Neural cell (in vitro differentiated cells): ENCODE data around the gene TRIM59. TPM values are rescaled to one million over a fixed set of nuclear protein-coding genes. Genes with fewer than 3 reads are reported as not detected.

ENCODE experiments used
- H2AFZ ChIP-seq: fragments of 200-600, 300-800 bp; sonication (generic), shearing (Covaris generic); 2 replicates; pipeline ENCODE4 v1.6.0; 2014; ENCODE audit warnings: low read depth, mild to moderate bottlenecking, antibody characterized with exemption, low read length, moderate library complexity
- H3F3A ChIP-seq: fragments of 200-600 bp; shearing (Covaris generic); 2 replicates; pipeline ENCODE4 v1.6.1; 2016; ENCODE audit warnings: mild to moderate bottlenecking, moderate library complexity, mixed read lengths, antibody characterized with exemption, low read length; ENCODE audit not compliant: insufficient read depth, poor library complexity, severe bottlenecking
- H3K27ac ChIP-seq: fragments of 200-600, 300-800 bp; sonication (generic), shearing (Covaris generic); 2 replicates; pipeline ENCODE4 v1.5.1; 2014; ENCODE audit warnings: mild to moderate bottlenecking, low read length, moderate library complexity
- H3K27me3 ChIP-seq: fragments of 300-800, 200-600 bp; sonication (generic), shearing (Covaris generic); 2 replicates; pipeline ENCODE4 v1.6.0; 2014; ENCODE audit warnings: mild to moderate bottlenecking, low read depth, low read length, moderate library complexity; ENCODE audit not compliant: insufficient read depth
- H3K36me3 ChIP-seq: fragments of 300-800, 200-600 bp; sonication (generic), shearing (Covaris generic); 2 replicates; pipeline ENCODE4 v1.5.1; 2014; ENCODE audit warnings: mild to moderate bottlenecking, antibody characterized with exemption, low read length, moderate library complexity; ENCODE audit not compliant: insufficient read depth
- H3K4me2 ChIP-seq: fragments of 300-800, 200-600 bp; sonication (generic), shearing (Covaris generic); 2 replicates; pipeline ENCODE4 v1.6.0; 2014; ENCODE audit warnings: mild to moderate bottlenecking, low read length
- H3K4me3 ChIP-seq: fragments of 300-800, 200-600 bp; sonication (generic), shearing (Covaris generic); 2 replicates; pipeline ENCODE4 v1.5.1; 2014; ENCODE audit warnings: mild to moderate bottlenecking, low read length, moderate library complexity
- H3K79me2 ChIP-seq: fragments of 200-600 bp; shearing (Covaris generic); replicated peaks from 2 replicates; pipeline ENCODE4 v1.6.0; 2014; ENCODE audit warnings: mild to moderate bottlenecking, low read length, moderate library complexity; ENCODE audit not compliant: insufficient read depth
- H3K9ac ChIP-seq: fragments of 300-800, 200-600 bp; sonication (generic), shearing (Covaris generic); 2 replicates; pipeline ENCODE4 v1.6.1; 2016; ENCODE audit warnings: mild to moderate bottlenecking, low read length, mixed read lengths
- H3K9me2 ChIP-seq: fragments of 200-600 bp; shearing (Covaris generic); 2 replicates; pipeline ENCODE4 v1.6.1; 2016; ENCODE audit warnings: mild to moderate bottlenecking, low read length, mixed read lengths; ENCODE audit not compliant: insufficient read depth
- H3K9me3 ChIP-seq: fragments of 200-600, 300-800 bp; sonication (generic), shearing (Covaris generic); 2 replicates; pipeline ENCODE4 v1.6.1; 2016; ENCODE audit warnings: mild to moderate bottlenecking, mixed run types, low read length, moderate library complexity, mixed read lengths
- H4K20me1 ChIP-seq: fragments of 200-600 bp; shearing (Covaris generic); 2 replicates; pipeline ENCODE4 v1.6.1; 2016; ENCODE audit warnings: mild to moderate bottlenecking, mixed run types; ENCODE audit not compliant: insufficient read depth
- CTCF ChIP-seq: fragments of 450-650 bp; IDR thresholded peaks from 2 replicates; pipeline ENCODE4 v1.5.1; 2014; ENCODE audit warnings: antibody characterized with exemption, mild to moderate bottlenecking, moderate library complexity; ENCODE audit not compliant: poor library complexity, severe bottlenecking
- EP300 ChIP-seq: fragments of 450-650 bp; conservative IDR thresholded peaks from 2 replicates; pipeline ENCODE4 v1.6.1; 2014; ENCODE audit warnings: antibody characterized with exemption, mild to moderate bottlenecking, moderate library complexity; ENCODE audit not compliant: poor library complexity, severe bottlenecking
- EZH2 ChIP-seq: fragments of 200-600, 300-800 bp; shearing (Covaris generic), sonication (generic); IDR thresholded peaks from 2 replicates; pipeline ENCODE4 v1.6.1; 2014; ENCODE audit warnings: antibody characterized with exemption, low read length, borderline replicate concordance, mild to moderate bottlenecking; ENCODE audit not compliant: insufficient read depth, poor library complexity, severe bottlenecking
- MXI1 ChIP-seq: fragments of 450-650 bp; conservative IDR thresholded peaks from 2 replicates; pipeline ENCODE4 v1.6.1; 2014; ENCODE audit warnings: antibody characterized with exemption, mild to moderate bottlenecking; ENCODE audit not compliant: poor library complexity, severe bottlenecking
- POLR2AphosphoS5 ChIP-seq: IDR thresholded peaks from 2 replicates; pipeline ENCODE4 v1.6.1; 2012
- RAD21 ChIP-seq: fragments of 450-650 bp; conservative IDR thresholded peaks from 2 replicates; pipeline ENCODE4 v1.6.1; 2014; ENCODE audit warnings: antibody characterized with exemption, mild to moderate bottlenecking, moderate library complexity
- REST ChIP-seq: IDR thresholded peaks from 2 replicates; pipeline ENCODE4 v1.6.1; 2012; ENCODE audit warnings: borderline replicate concordance
- SMC3 ChIP-seq: fragments of 450-650 bp; conservative IDR thresholded peaks from 2 replicates; pipeline ENCODE4 v1.6.1; 2014; ENCODE audit warnings: antibody characterized with exemption, mild to moderate bottlenecking, moderate library complexity; ENCODE audit not compliant: poor library complexity
- TAF1 ChIP-seq: IDR thresholded peaks from 2 replicates; pipeline ENCODE4 v1.6.1; 2012; ENCODE audit warnings: low read depth
- polyA plus RNA-seq: library from polyadenylated mRNA; depleted of rRNA; stranded (reverse); fragments of >200 nt; gene quantifications from 2 replicates; pipeline ENCODE4 v1.2.3, GENCODE V29; 2014

Gene TRIM59
- polyA plus RNA-seq, 1 donor from 2014 or later: 0.53 TPM

GRCh38 chr3:160393346-160394008 lies 56.1 kb downstream of the TRIM59 start:
- Histone ChIP-seq H3K27ac (no peak overlapping the region), H3K4me3 (no peak overlapping the region), H3K9me2 (no peaks in the 10 kb centered on the region), H2AFZ (no peak overlapping the region), H3K27me3 (no peaks in the 10 kb centered on the region), H3K4me2 (no peak overlapping the region), H3K9me3 (no peaks in the 10 kb centered on the region), H3K9ac (no peak overlapping the region), H3K79me2 (peaks cover 27% of the 10 kb centered on the region), H4K20me1 (no peaks in the 10 kb centered on the region), H3K36me3 (no peaks in the 10 kb centered on the region), H3F3A (no peaks in the 10 kb centered on the region)
- no peak for TF ChIP-seq EZH2
- no peak for TF ChIP-seq MXI1
- no peak for TF ChIP-seq REST
- no peak for TF ChIP-seq POLR2AphosphoS5
- TF ChIP-seq TAF1: no peak
- no peak for TF ChIP-seq CTCF
- no peak for TF ChIP-seq EP300
- no peak for TF ChIP-seq RAD21
- no peak for TF ChIP-seq SMC3

- Histone ChIP-seq H3F3A (no peaks in the 10 kb centered on the region), H4K20me1 (no peaks in the 10 kb centered on the region), H3K36me3 (no peaks in the 10 kb centered on the region), H3K9ac (no peak overlapping the region), H3K27ac (no peak overlapping the region), H3K79me2 (peaks cover 20% of the 10 kb centered on the region), H3K4me3 (no peak overlapping the region), H2AFZ (no peak overlapping the region), H3K9me3 (no peaks in the 10 kb centered on the region), H3K27me3 (no peaks in the 10 kb centered on the region), H3K9me2 (no peaks in the 10 kb centered on the region), H3K4me2 (no peak overlapping the region)
- no peak for TF ChIP-seq RAD21
- no peak for TF ChIP-seq MXI1
- no peak for TF ChIP-seq SMC3
- TF ChIP-seq TAF1: no peak
- no peak for TF ChIP-seq EZH2
- TF ChIP-seq POLR2AphosphoS5: no peak
- no peak for TF ChIP-seq CTCF
- TF ChIP-seq EP300: no peak
- no peak for TF ChIP-seq REST
These were observed 56.8 kb downstream of the TRIM59 start for GRCh38 chr3:160392798-160393197.
